SIG-M5 (cell line): ENCODE measurements around the gene SUN2.

ENCODE experiments used
- DNase-seq: peaks from one replicate; lab custom pipeline; 2025; lab: John Stamatoyannopoulos, UW

Gene SUN2

DNA sequence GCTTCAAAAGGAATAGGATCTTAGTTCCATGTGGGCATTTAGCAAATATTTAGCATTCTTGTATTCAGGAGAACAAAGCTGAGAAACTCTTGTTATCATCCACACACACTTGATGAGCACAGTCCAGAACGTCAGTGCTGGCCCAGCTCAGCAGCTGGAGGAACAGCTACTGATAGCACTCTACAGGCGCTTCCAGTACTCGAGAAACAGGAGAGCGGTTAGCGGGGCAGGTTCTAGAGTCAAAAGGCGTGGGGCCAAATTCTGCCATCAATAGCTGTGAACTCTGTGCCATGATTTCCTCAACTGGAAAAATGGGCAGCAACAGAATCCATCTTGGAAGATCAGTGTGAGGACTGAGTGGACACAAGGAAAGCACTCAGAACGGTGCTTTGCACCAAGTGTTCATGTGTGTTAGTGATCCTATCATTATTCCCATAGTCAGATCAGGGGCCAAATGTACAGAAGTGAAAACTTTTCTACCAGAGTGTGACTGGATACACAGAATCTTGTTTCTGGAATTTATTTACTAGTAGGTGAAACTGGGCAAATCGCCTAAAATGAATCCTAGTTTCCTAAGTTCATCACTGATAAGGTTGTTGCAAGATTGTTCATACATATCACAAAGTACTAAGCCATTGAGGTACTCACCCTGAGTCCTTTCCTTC lies 58.2 kb downstream of the SUN2 start:
- no peak for DNase-seq

DNA sequence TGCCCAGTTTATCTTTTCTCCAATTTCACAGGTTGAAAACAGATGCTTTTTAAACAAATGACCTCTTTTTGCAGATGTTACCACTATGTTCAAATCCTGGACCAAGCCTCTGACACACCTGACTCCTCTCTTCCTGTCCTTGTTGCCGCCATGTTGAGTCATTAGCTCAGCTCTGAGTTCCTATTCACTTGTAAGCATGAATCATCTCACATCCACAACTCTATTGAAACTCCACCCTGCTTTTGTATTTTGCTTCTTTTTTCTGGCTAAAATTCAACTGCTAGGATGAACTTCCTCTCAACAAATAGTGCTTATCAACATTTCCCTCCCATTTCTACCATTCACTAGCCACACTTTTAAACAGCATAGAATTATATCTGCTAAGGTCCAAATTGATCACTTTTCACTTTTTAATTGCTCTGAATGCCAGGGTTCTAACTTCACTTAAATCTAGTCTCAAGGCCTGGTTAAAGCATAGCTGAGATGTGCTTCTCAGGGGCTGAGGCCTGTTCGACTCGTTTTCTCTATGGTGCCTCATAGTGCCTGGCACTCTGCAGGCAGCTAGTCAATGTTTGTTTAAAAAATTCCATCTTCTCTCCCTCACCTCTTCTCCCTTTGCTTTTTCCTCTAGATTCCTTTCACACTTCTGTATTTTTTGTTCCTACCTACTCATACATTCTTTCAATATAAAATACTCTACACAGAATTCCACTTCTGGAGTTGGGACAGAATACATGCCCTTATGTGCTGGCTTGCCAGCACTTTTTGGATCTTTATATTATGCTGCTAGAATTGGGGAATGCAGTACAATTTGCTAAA lies 59.0 kb downstream of the SUN2 start:
- no peak for DNase-seq

DNA sequence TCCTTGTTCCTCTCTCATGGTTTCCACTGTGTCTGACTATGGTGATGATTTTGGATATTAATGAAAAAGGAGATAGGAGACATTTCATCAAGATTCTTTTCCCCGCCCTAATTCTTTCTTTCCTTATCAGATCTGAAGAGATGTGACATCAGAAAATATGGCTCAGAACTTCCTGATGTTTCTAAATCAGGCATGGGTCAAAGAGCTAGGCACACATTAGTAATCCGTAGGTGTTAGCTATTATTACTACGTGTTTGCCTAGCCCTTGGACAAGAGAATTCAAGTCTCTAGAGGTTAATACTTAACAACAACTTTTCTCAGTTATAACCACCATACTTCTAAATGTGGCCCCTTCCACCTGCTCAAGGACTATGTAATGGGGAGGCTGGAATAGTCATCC lies 60.9 kb downstream of the SUN2 start:
- no peak for DNase-seq

DNA sequence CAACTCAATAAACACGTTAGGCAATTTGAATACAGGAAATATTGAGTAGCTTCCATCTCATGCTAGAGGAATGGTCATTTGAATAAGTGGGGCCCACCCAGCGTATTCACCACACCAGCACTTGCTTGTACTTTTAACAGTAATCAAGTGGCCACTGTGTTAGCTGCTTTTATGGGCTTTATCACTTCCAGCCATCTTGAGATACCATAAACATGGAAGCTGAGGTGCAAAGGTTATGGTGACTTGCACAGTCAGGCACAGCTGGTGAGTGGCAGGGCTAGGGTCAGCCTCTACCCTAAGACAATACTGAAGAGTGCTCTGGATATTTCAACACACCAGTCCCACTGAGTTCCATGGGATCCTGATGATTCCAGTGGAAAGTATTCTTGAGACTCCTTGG lies 61.7 kb downstream of the SUN2 start:
- DNase-seq: no peak

DNA sequence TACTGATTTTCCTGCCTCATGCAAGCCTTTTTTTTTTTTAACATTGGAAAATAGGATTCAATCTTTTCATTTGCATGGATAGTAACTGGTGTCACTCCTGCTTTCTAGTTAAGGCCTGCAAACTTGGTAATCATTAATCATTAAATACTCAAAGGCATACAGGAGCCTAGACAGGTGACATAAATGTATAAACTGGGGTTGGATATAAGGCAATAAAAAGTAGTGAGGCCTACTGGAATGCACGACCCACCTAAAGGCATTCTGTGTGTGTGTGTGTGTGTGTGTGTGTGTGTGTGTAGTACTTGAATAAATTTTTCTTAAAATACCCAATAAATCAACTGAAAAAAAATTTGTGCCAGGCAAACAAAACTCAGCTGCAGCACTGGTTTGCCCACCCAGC lies 66.1 kb downstream of the SUN2 start:
- no peak for DNase-seq

DNA sequence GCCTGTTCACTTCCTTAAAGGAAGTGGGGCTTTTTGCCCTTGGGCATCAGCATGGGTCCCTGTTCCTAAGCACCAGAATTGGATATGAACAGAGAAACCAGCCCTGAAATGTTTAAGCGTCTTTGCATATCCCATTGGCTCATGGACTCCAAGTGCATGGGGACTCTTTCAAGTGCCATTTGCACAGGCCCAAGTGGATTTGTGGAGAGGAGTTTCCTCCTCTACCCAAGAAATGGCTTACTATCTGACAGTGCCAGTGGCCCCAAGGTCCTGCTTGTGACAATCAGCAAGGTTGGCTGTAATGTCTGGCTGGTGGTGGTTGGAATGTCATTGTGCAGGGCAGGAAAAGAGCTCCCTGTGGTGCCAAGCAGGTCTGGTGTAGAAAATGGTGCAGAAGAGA lies 70.0 kb downstream of the SUN2 start:
- DNase-seq: no peak

DNA sequence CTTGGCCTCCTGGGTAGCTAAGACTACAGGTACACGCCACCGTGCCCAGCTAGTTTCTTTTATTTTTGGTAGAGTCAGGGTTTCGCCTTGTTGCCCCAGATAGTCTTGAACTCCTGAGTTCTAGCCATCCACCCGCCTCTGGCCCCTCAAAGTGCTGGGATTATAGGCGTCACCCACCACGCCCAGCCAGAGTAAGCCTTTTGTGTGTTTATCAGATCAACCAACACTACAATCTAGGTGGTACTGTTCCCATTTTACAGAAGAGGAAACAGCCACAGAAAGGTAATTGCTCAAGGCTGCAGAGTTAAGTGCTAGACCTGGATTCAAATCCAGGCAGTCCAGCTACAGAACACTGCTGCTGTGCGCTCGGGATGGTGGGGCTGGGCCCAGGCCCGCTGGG lies 70.9 kb downstream of the SUN2 start:
- no peak for DNase-seq
